GM12878 (cell line): ENCODE results near the gene ZMYND10. TPM values are rescaled to one million over a fixed set of nuclear protein-coding genes. Genes with fewer than 3 reads are reported as not detected.

ENCODE experiments used
- ATF7 ChIP-seq: fragments of 450-650 bp; IDR thresholded peaks from 2 replicates; pipeline ENCODE4 v1.6.1; 2016; ENCODE audit warnings: low read depth, mild to moderate bottlenecking
- BACH1 ChIP-seq: fragments of 450-650 bp; IDR thresholded peaks from 2 replicates; pipeline ENCODE4 v1.6.1; 2017; ENCODE audit warnings: mild to moderate bottlenecking, borderline replicate concordance
- CREB1 ChIP-seq: IDR thresholded peaks from 2 replicates; pipeline ENCODE4 v1.6.1; 2012; ENCODE audit warnings: low read depth, mild to moderate bottlenecking, inconsistent platforms
- EP300 ChIP-seq, 2 experiments: fragments of 150-350 bp in 1 of 2; IDR thresholded peaks; 2 replicates each; pipeline ENCODE4 v1.6.1; 2011 to 2012; ENCODE audit warnings: low read depth in 2 of 2, low read length in 2 of 2, borderline replicate concordance in 1 of 2, improper control_type of control experiment in 1 of 2, inconsistent platforms in 1 of 2; ENCODE audit not compliant: control insufficient read depth in 1 of 2
- FOXM1 ChIP-seq: IDR thresholded peaks from 2 replicates; pipeline ENCODE4 v1.6.1; 2012; ENCODE audit warnings: low read depth, mild to moderate bottlenecking, inconsistent platforms, low read length, moderate library complexity
- HDAC6 ChIP-seq: fragments of 200-600 bp; sonication (generic); IDR thresholded peaks from one replicate; pipeline ENCODE4 v1.8.0; 2017; ENCODE audit warnings: antibody characterized with exemption; ENCODE audit not compliant: unreplicated experiment
- KAT2A ChIP-seq: conservative IDR thresholded peaks from 2 replicates; pipeline ENCODE4 v1.6.1; 2011; ENCODE audit warnings: low read depth, low read length; ENCODE audit not compliant: control insufficient read depth
- MTA2 ChIP-seq: fragments of 450-650 bp; IDR thresholded peaks from 2 replicates; pipeline ENCODE4 v1.6.1; 2016; ENCODE audit warnings: low read depth, mild to moderate bottlenecking, moderate library complexity
- NR2F1 ChIP-seq: fragments of 450-650 bp; conservative IDR thresholded peaks from 2 replicates; pipeline ENCODE4 v1.6.1; 2017; ENCODE audit warnings: mild to moderate bottlenecking
- NRF1 ChIP-seq: conservative IDR thresholded peaks from 2 replicates; pipeline ENCODE4 v1.6.1; 2011; ENCODE audit warnings: mild to moderate bottlenecking, low read depth, low read length, improper control_type of control experiment
- SIX5 ChIP-seq: IDR thresholded peaks from 2 replicates; pipeline ENCODE4 v1.6.1; 2011; ENCODE audit warnings: mild to moderate bottlenecking, low read depth, low read length, moderate library complexity; ENCODE audit not compliant: severe bottlenecking
- SMC3 ChIP-seq: IDR thresholded peaks from 2 replicates; pipeline ENCODE4 v1.6.1; 2011; ENCODE audit warnings: low read length, improper control_type of control experiment, borderline replicate concordance
- polyA plus RNA-seq, 11 experiments: library from polyadenylated mRNA; depleted of rRNA in 4 of 11; unstranded in 6 of 11; stranded (reverse) in 5 of 11; fragments of >200 nt; fragmentation: Nextera tagmentation in 4 of 11; fragmentation: Illumina TruSeq in 1 of 11; extraction: Ambion mirVana in 4 of 11; extraction: Trizol in 1 of 11; gene quantifications; 1 replicate in 1 of 11; 2 replicates in 10 of 11; pipeline versions ENCODE4 v1.2.1 to v1.2.3, GENCODE V29; 2011 to 2016; ENCODE audit warnings: inconsistent platforms in 2 of 11, missing spikeins in 2 of 11, low read depth in 1 of 11
- total RNA-seq, 4 experiments: library from RNA; depleted of rRNA in 3 of 4; stranded (reverse); fragments of >200 nt in 3 of 4; fragmentation: Illumina TruSeq in 1 of 4; extraction: Trizol in 1 of 4; gene quantifications; 2 replicates each; pipeline versions ENCODE4 v1.2.1 to v1.2.3, GENCODE V29; 2013 to 2021
- TF ChIP-seq, protein P1 (sequence below): IDR thresholded peaks from 2 replicates; pipeline ENCODE4 v1.6.1; 2011; ENCODE audit warnings: low read depth, low read length, improper control_type of control experiment, borderline replicate concordance
- TF ChIP-seq, protein P2 (sequence below): fragments of 450-650 bp; IDR thresholded peaks from 2 replicates; pipeline ENCODE4 v1.6.1; 2017; ENCODE audit warnings: low read depth, mild to moderate bottlenecking, moderate library complexity
- TF ChIP-seq, protein P3 (sequence below): IDR thresholded peaks from 2 replicates; pipeline ENCODE4 v1.6.1; 2012; ENCODE audit warnings: low read length, inconsistent platforms
- TF ChIP-seq, protein P4 (sequence below): fragments of 450-650 bp; IDR thresholded peaks from 2 replicates; pipeline ENCODE4 v1.6.1; 2016; ENCODE audit warnings: mild to moderate bottlenecking
- TF ChIP-seq, protein P5 (sequence below): fragments of 450-650 bp; IDR thresholded peaks from 2 replicates; pipeline ENCODE4 v1.6.1; 2016; ENCODE audit warnings: mild to moderate bottlenecking, moderate library complexity, borderline replicate concordance

ZMYND10 gene
- total and polyA plus RNA-seq, 10 of the 15 experiments (the other 5 are each of a cell fraction or from before 2014, with no cell fraction given): 0.11 to 1.0 (median 0.37) TPM

DNA sequence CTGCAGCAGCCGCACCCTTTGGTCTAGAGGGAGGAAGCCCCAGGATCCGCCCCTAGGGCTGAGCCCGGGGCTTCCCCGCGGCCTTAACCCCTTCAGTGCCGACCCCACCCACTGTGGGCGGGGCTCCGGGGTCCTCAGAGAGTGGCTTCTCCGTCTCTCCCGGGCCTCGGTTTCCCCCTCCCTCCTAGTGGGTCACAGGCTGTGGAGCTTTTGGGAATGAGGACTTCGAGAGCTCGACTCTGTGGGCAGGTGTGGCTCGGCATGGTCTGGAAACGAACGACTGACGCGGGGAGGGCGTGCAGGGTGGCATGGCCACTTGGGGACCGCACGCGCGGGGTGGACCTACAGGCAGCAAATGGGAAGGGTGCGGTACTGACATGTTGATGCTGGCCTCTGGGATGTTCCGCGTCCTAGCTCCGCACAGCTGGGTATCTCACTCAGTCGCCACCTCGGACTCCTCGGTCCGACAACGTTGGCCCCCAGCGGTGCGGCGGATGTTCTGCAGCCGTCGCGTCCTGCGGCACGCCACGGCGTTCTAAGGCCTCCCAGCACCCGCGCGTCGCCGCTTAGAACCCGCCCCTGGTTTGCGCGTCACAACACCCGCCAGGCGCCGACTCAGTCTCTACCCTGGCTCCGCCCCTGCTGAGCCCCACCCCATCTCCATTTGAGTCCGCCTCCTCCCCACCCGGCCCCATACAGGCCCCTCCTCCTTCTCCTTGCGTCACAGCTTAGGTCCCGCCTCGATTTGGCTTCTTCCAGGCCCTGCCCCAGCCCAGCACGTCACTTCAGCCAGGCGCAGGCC lies 46.5 kb downstream of the ZMYND10 start, which contains the start of the genes HYAL3 and NAA80 (continued):
- TF ChIP-seq, protein P1, sequence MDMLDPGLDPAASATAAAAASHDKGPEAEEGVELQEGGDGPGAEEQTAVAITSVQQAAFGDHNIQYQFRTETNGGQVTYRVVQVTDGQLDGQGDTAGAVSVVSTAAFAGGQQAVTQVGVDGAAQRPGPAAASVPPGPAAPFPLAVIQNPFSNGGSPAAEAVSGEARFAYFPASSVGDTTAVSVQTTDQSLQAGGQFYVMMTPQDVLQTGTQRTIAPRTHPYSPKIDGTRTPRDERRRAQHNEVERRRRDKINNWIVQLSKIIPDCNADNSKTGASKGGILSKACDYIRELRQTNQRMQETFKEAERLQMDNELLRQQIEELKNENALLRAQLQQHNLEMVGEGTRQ: no peak
- TF ChIP-seq BACH1 (peak; percentile 83), CREB1 (peak; percentile 85), MTA2 (peak; percentile 54; the same call in 1 of the 2 replicates), ATF7 (no peak), SIX5 (no peak), SMC3 (no peak), NR2F1 (peak; percentile 51; the same call in 1 of the 2 replicates), HDAC6 (no peak), NRF1 (no peak), FOXM1 (no peak), EP300 (IDR thresholded peaks at IDR 0.05; ENCODE audit: borderline replicate concordance in 1 of 2, control insufficient read depth in 1 of 2, low read depth in 2 of 2, low read length in 2 of 2) (no peak), KAT2A (no peak)
- TF ChIP-seq, protein P2, sequence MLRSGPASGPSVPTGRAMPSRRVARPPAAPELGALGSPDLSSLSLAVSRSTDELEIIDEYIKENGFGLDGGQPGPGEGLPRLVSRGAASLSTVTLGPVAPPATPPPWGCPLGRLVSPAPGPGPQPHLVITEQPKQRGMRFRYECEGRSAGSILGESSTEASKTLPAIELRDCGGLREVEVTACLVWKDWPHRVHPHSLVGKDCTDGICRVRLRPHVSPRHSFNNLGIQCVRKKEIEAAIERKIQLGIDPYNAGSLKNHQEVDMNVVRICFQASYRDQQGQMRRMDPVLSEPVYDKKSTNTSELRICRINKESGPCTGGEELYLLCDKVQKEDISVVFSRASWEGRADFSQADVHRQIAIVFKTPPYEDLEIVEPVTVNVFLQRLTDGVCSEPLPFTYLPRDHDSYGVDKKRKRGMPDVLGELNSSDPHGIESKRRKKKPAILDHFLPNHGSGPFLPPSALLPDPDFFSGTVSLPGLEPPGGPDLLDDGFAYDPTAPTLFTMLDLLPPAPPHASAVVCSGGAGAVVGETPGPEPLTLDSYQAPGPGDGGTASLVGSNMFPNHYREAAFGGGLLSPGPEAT: no peak; the same call in 1 of the 2 replicates
- TF ChIP-seq, protein P3, sequence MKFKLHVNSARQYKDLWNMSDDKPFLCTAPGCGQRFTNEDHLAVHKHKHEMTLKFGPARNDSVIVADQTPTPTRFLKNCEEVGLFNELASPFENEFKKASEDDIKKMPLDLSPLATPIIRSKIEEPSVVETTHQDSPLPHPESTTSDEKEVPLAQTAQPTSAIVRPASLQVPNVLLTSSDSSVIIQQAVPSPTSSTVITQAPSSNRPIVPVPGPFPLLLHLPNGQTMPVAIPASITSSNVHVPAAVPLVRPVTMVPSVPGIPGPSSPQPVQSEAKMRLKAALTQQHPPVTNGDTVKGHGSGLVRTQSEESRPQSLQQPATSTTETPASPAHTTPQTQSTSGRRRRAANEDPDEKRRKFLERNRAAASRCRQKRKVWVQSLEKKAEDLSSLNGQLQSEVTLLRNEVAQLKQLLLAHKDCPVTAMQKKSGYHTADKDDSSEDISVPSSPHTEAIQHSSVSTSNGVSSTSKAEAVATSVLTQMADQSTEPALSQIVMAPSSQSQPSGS: no peak
- TF ChIP-seq, protein P4, sequence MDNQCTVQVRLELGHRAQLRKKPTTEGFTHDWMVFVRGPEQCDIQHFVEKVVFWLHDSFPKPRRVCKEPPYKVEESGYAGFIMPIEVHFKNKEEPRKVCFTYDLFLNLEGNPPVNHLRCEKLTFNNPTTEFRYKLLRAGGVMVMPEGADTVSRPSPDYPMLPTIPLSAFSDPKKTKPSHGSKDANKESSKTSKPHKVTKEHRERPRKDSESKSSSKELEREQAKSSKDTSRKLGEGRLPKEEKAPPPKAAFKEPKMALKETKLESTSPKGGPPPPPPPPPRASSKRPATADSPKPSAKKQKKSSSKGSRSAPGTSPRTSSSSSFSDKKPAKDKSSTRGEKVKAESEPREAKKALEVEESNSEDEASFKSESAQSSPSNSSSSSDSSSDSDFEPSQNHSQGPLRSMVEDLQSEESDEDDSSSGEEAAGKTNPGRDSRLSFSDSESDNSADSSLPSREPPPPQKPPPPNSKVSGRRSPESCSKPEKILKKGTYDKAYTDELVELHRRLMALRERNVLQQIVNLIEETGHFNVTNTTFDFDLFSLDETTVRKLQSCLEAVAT: peak; percentile 76
- TF ChIP-seq, protein P5, sequence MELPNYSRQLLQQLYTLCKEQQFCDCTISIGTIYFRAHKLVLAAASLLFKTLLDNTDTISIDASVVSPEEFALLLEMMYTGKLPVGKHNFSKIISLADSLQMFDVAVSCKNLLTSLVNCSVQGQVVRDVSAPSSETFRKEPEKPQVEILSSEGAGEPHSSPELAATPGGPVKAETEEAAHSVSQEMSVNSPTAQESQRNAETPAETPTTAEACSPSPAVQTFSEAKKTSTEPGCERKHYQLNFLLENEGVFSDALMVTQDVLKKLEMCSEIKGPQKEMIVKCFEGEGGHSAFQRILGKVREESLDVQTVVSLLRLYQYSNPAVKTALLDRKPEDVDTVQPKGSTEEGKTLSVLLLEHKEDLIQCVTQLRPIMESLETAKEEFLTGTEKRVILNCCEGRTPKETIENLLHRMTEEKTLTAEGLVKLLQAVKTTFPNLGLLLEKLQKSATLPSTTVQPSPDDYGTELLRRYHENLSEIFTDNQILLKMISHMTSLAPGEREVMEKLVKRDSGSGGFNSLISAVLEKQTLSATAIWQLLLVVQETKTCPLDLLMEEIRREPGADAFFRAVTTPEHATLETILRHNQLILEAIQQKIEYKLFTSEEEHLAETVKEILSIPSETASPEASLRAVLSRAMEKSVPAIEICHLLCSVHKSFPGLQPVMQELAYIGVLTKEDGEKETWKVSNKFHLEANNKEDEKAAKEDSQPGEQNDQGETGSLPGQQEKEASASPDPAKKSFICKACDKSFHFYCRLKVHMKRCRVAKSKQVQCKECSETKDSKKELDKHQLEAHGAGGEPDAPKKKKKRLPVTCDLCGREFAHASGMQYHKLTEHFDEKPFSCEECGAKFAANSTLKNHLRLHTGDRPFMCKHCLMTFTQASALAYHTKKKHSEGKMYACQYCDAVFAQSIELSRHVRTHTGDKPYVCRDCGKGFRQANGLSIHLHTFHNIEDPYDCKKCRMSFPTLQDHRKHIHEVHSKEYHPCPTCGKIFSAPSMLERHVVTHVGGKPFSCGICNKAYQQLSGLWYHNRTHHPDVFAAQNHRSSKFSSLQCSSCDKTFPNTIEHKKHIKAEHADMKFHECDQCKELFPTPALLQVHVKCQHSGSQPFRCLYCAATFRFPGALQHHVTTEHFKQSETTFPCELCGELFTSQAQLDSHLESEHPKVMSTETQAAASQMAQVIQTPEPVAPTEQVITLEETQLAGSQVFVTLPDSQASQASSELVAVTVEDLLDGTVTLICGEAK: no peak; the same call in 1 of the 2 replicates
